Measurements from ENCODE around the gene GAN. TPM values are rescaled to one million over a fixed set of nuclear protein-coding genes. Genes with fewer than 3 reads are reported as not detected.

GAN gene
- total and polyA plus RNA-seq, 2 experiments from 2014 or later, result 1.6 to 5.7 TPM

- Histone ChIP-seq H3K27me3 (replicated peaks; ENCODE audit: insufficient read depth) (no peaks in the 10 kb centered on the region), H3K27ac (no peak overlapping the region), H2AFZ (no peak overlapping the region), H3K36me3 (ENCODE audit: low read depth) (peaks cover 4% of the 10 kb centered on the region; the same call in 1 of the 2 replicates), H3K9me3 (ENCODE audit: low read depth) (no peaks in the 10 kb centered on the region), H3K79me2 (ENCODE audit: insufficient read depth) (no peaks in the 10 kb centered on the region), H3K4me1 (ENCODE audit: insufficient read depth) (no peaks in the 10 kb centered on the region), H3K9ac (no peak overlapping the region), H3F3A (ENCODE audit: insufficient read depth) (no peaks in the 10 kb centered on the region), H3K4me2 (ENCODE audit: unreplicated experiment) (no peak overlapping the region), H4K20me1 (ENCODE audit: insufficient read depth) (no peaks in the 10 kb centered on the region), H3K4me3 (no peak overlapping the region), H3K9me2 (ENCODE audit: insufficient read depth) (no peaks in the 10 kb centered on the region)
- TF ChIP-seq EZH2phosphoT487 (IDR thresholded peaks at IDR 0.05; ENCODE audit: insufficient read depth, low read depth) (no peak), EZH2 (IDR thresholded peaks at IDR 0.05; ENCODE audit: insufficient read depth, poor library complexity, severe bottlenecking) (no peak)
- WGBS, 2 experiments (ENCODE audit: low coverage in 1 of 2, low lambda C conversion rate in 2 of 2, missing lambda C conversion rate in 2 of 2), result 76 to 78% methylated on average over 7 of the region's 7 CpGs
- in situ Hi-C loops (cut with MboI), result no loop called here
- DNase-seq, result no peak
These were observed 62.1 kb downstream of the GAN start for GRCh38 chr16:81376880-81377279.

- TF ChIP-seq EZH2 (IDR thresholded peaks at IDR 0.05; ENCODE audit: insufficient read depth, poor library complexity, severe bottlenecking) (no peak), EZH2phosphoT487 (IDR thresholded peaks at IDR 0.05; ENCODE audit: insufficient read depth, low read depth) (no peak)
- H3K4me3 ChIP-seq, result no peak overlapping the region
- H3K4me2 ChIP-seq (ENCODE audit: unreplicated experiment), result no peak overlapping the region
- H3K79me2 ChIP-seq (ENCODE audit: insufficient read depth), result no peaks in the 10 kb centered on the region
- no peaks in the 10 kb centered on the region for H3F3A ChIP-seq (ENCODE audit: insufficient read depth)
- H4K20me1 ChIP-seq (ENCODE audit: insufficient read depth), result no peaks in the 10 kb centered on the region
- H3K4me1 ChIP-seq (ENCODE audit: insufficient read depth), result no peaks in the 10 kb centered on the region
- in situ Hi-C loops (cut with MboI), result no loop called here
- no peak overlapping the region for H3K27ac ChIP-seq
- no peak for DNase-seq
- H2AFZ ChIP-seq, result no peak overlapping the region
- no peaks in the 10 kb centered on the region; the same call in 1 of the 2 replicates for H3K36me3 ChIP-seq (ENCODE audit: low read depth)
- H3K9me2 ChIP-seq (ENCODE audit: insufficient read depth), result no peaks in the 10 kb centered on the region
- no peaks in the 10 kb centered on the region for H3K27me3 ChIP-seq (replicated peaks; ENCODE audit: insufficient read depth)
- 95 to 100% methylated on average over 4 of the region's 4 CpGs for WGBS, 2 experiments (ENCODE audit: low coverage in 1 of 2, low lambda C conversion rate in 2 of 2, missing lambda C conversion rate in 2 of 2)
- no peak overlapping the region for H3K9ac ChIP-seq
- no peaks in the 10 kb centered on the region for H3K9me3 ChIP-seq (ENCODE audit: low read depth)
These were observed 63.3 kb downstream of the GAN start for GRCh38 chr16:81378049-81378448.

- Histone ChIP-seq H4K20me1 (ENCODE audit: insufficient read depth) (no peaks in the 10 kb centered on the region), H3K4me3 (no peak overlapping the region), H3F3A (ENCODE audit: insufficient read depth) (no peaks in the 10 kb centered on the region), H3K9me3 (ENCODE audit: low read depth) (no peaks in the 10 kb centered on the region), H3K9me2 (ENCODE audit: insufficient read depth) (no peaks in the 10 kb centered on the region), H3K27ac (no peak overlapping the region), H3K79me2 (ENCODE audit: insufficient read depth) (no peaks in the 10 kb centered on the region), H3K27me3 (replicated peaks; ENCODE audit: insufficient read depth) (no peaks in the 10 kb centered on the region), H3K4me1 (ENCODE audit: insufficient read depth) (no peaks in the 10 kb centered on the region), H3K4me2 (ENCODE audit: unreplicated experiment) (no peak overlapping the region), H3K9ac (no peak overlapping the region), H2AFZ (no peak overlapping the region), H3K36me3 (ENCODE audit: low read depth) (no peaks in the 10 kb centered on the region; the same call in 1 of the 2 replicates)
- in situ Hi-C loops (cut with MboI), result no loop called here
- no peak for DNase-seq
- WGBS, 2 experiments (ENCODE audit: low coverage in 1 of 2, low lambda C conversion rate in 2 of 2, missing lambda C conversion rate in 2 of 2), result 88 to 92% methylated on average over 3 of the region's 3 CpGs
- no peak for TF ChIP-seq EZH2phosphoT487 (IDR thresholded peaks at IDR 0.05; ENCODE audit: insufficient read depth, low read depth)
- no peak for TF ChIP-seq EZH2 (IDR thresholded peaks at IDR 0.05; ENCODE audit: insufficient read depth, poor library complexity, severe bottlenecking)
These were observed 66.2 kb downstream of the GAN start for GRCh38 chr16:81380932-81381331.

- no peak overlapping the region for H3K4me3 ChIP-seq
- no peaks in the 10 kb centered on the region for H3K9me2 ChIP-seq (ENCODE audit: insufficient read depth)
- H3K9ac ChIP-seq, result no peak overlapping the region
- H3F3A ChIP-seq (ENCODE audit: insufficient read depth), result no peaks in the 10 kb centered on the region
- no peaks in the 10 kb centered on the region for H3K79me2 ChIP-seq (ENCODE audit: insufficient read depth)
- H3K36me3 ChIP-seq (ENCODE audit: low read depth), result no peaks in the 10 kb centered on the region; the same call in 1 of the 2 replicates
- no peak overlapping the region for H3K4me2 ChIP-seq (ENCODE audit: unreplicated experiment)
- no peak overlapping the region for H2AFZ ChIP-seq
- TF ChIP-seq EZH2phosphoT487 (IDR thresholded peaks at IDR 0.05; ENCODE audit: insufficient read depth, low read depth), result no peak
- no peak for TF ChIP-seq EZH2 (IDR thresholded peaks at IDR 0.05; ENCODE audit: insufficient read depth, poor library complexity, severe bottlenecking)
- H4K20me1 ChIP-seq (ENCODE audit: insufficient read depth), result no peaks in the 10 kb centered on the region
- in situ Hi-C loops (cut with MboI), result no loop called here
- H3K9me3 ChIP-seq (ENCODE audit: low read depth), result no peaks in the 10 kb centered on the region
- no peaks in the 10 kb centered on the region for H3K4me1 ChIP-seq (ENCODE audit: insufficient read depth)
- H3K27me3 ChIP-seq (replicated peaks; ENCODE audit: insufficient read depth), result no peaks in the 10 kb centered on the region
- no peak for DNase-seq
- no peak overlapping the region for H3K27ac ChIP-seq
These were observed 69.2 kb downstream of the GAN start for GRCh38 chr16:81384006-81384405.

Measured in GM23248 (cell line).